Measurements from ENCODE around the gene TBX18. TPM values are rescaled to one million over a fixed set of nuclear protein-coding genes. Genes with fewer than 3 reads are reported as not detected.

The TBX18 gene
- total and polyA plus RNA-seq, 4 donors = 0.10 to 0.59 (median 0.19) TPM; not detected in 1

DNA sequence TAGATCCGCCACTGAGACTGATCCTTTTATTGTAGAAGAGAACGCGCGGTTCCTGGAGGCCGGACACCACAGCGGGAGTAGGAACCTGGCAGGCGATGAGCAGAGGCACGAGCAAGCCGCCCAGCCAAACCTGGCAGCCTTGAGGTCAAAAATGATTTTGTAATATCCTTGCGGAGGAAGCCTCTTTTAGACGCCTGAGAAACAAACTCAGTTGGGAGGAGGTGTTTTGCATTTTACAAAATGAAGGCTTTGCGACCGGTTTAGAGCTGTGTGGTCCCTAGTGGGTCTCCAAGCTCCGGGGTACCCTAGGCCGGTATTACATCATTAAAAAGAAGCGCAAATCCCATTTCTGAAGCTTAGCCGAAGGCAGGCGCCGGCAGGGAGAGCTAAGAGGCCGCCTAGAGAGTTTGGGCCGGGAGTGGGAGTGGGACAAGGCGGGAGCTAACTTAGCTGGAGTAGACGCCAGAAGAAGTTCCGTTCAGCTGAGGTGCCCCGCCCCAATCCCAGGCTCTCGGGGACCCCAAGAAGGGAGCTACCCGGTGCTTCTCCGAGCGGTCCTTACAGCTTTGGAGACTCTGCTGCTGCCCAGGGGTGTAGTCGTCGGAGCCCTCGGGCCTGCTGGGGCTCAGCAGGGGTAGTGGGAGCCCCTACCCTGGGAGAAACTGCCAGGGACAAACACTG is 1.9 kb upstream of the TBX18 start:
- WGBS = 10% methylated on average over 32 of the region's 32 CpGs
- no peak for DNase-seq (ENCODE audit: low spot score)
- TF ChIP-seq, protein P1, sequence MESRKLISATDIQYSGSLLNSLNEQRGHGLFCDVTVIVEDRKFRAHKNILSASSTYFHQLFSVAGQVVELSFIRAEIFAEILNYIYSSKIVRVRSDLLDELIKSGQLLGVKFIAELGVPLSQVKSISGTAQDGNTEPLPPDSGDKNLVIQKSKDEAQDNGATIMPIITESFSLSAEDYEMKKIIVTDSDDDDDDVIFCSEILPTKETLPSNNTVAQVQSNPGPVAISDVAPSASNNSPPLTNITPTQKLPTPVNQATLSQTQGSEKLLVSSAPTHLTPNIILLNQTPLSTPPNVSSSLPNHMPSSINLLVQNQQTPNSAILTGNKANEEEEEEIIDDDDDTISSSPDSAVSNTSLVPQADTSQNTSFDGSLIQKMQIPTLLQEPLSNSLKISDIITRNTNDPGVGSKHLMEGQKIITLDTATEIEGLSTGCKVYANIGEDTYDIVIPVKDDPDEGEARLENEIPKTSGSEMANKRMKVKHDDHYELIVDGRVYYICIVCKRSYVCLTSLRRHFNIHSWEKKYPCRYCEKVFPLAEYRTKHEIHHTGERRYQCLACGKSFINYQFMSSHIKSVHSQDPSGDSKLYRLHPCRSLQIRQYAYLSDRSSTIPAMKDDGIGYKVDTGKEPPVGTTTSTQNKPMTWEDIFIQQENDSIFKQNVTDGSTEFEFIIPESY (IDR thresholded peaks at IDR 0.05) = no peak
- TF ChIP-seq FOXA2 (IDR thresholded peaks at IDR 0.05) = no peak
- no peak for TF ChIP-seq TAF1 (conservative IDR thresholded peaks at IDR 0.05)
- no peak for TF ChIP-seq SP1 (IDR thresholded peaks at IDR 0.05)
- no peak for TF ChIP-seq FOXA1 (IDR thresholded peaks at IDR 0.05)
- TF ChIP-seq HNF4G (IDR thresholded peaks at IDR 0.05) = no peak
- TF ChIP-seq, protein P2, sequence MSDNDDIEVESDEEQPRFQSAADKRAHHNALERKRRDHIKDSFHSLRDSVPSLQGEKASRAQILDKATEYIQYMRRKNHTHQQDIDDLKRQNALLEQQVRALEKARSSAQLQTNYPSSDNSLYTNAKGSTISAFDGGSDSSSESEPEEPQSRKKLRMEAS (IDR thresholded peaks at IDR 0.05) = no peak
- TF ChIP-seq, protein P3, sequence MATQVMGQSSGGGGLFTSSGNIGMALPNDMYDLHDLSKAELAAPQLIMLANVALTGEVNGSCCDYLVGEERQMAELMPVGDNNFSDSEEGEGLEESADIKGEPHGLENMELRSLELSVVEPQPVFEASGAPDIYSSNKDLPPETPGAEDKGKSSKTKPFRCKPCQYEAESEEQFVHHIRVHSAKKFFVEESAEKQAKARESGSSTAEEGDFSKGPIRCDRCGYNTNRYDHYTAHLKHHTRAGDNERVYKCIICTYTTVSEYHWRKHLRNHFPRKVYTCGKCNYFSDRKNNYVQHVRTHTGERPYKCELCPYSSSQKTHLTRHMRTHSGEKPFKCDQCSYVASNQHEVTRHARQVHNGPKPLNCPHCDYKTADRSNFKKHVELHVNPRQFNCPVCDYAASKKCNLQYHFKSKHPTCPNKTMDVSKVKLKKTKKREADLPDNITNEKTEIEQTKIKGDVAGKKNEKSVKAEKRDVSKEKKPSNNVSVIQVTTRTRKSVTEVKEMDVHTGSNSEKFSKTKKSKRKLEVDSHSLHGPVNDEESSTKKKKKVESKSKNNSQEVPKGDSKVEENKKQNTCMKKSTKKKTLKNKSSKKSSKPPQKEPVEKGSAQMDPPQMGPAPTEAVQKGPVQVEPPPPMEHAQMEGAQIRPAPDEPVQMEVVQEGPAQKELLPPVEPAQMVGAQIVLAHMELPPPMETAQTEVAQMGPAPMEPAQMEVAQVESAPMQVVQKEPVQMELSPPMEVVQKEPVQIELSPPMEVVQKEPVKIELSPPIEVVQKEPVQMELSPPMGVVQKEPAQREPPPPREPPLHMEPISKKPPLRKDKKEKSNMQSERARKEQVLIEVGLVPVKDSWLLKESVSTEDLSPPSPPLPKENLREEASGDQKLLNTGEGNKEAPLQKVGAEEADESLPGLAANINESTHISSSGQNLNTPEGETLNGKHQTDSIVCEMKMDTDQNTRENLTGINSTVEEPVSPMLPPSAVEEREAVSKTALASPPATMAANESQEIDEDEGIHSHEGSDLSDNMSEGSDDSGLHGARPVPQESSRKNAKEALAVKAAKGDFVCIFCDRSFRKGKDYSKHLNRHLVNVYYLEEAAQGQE (IDR thresholded peaks at IDR 0.05) = no peak
- TF ChIP-seq, protein P4, sequence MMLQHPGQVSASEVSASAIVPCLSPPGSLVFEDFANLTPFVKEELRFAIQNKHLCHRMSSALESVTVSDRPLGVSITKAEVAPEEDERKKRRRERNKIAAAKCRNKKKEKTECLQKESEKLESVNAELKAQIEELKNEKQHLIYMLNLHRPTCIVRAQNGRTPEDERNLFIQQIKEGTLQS (IDR thresholded peaks at IDR 0.05) = no peak
- no peak for TF ChIP-seq GABPA (IDR thresholded peaks at IDR 0.05 in 1 of 2, conservative IDR thresholded peaks at IDR 0.05 in 1 of 2)
- H3K9ac ChIP-seq (ENCODE audit: low read depth in 1 of 2, low read length in 2 of 2) = no peak overlapping the region
- H3K9me3 ChIP-seq (ENCODE audit: control insufficient read depth in 4 of 4, low read length in 3 of 4) = peaks cover 0 to 34% (median 0%) of the 10 kb centered on the region in 4 donors
- no peak overlapping the region for H3K27ac ChIP-seq (ENCODE audit: low read depth in 1 of 2, low read length in 2 of 2)
- H3K4me3 ChIP-seq (ENCODE audit: low read depth in 1 of 3, low read length in 3 of 3) = no peak overlapping the region
- H3K36me3 ChIP-seq (ENCODE audit: control insufficient read depth in 4 of 4, insufficient read depth in 3 of 4, low read depth in 1 of 4, low read length in 3 of 4) = no peaks in the 10 kb centered on the region
- H3K27me3 ChIP-seq (ENCODE audit: control insufficient read depth in 4 of 4, insufficient read depth in 4 of 4, low read length in 3 of 4) = peaks cover 2 to 56% (median 30%) of the 10 kb centered on the region in 4 donors
- peaks cover 7 to 19% (median 10%) of the 10 kb centered on the region in 4 donors for H3K4me1 ChIP-seq (ENCODE audit: control insufficient read depth in 4 of 4, insufficient read depth in 4 of 4, low read length in 3 of 4)

DNA sequence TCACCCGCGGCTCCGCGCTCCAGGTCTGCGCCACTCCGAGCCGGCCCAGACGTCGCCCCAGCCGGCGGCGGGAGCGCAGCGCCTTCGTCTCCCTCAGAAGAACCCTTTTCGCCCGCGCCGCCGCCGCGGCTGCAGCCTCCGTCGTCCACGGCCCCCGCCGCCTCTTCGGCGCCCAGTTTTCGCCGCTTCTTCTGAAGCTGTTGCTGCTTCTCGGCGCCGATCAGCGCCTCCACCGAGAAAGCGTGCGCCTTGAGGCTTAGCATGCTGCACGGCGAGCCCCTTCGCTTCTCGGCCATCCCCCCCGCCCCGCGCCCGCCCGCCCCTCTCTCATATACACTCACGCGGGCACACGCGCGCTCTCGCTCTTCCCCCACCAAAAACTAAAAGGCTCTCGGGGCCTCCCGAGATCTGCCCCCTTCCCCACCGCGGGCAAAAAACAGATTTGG is 489 bp downstream of the TBX18 start:
- DNase-seq (ENCODE audit: low spot score) = no peak
- H3K27ac ChIP-seq (ENCODE audit: low read depth in 1 of 2, low read length in 2 of 2) = no peak overlapping the region
- peak overlapping the region in 1 of 3 donors; percentile 43 for H3K4me3 ChIP-seq (ENCODE audit: low read depth in 1 of 3, low read length in 3 of 3)
- TF ChIP-seq FOXA1 (IDR thresholded peaks at IDR 0.05) = no peak
- TF ChIP-seq EGR1 (IDR thresholded peaks at IDR 0.05; ENCODE audit: low read depth in 2 of 2) = no peak
- TF ChIP-seq, protein P4 (IDR thresholded peaks at IDR 0.05) = no peak
- TF ChIP-seq RXRA (IDR thresholded peaks at IDR 0.05) = no peak
- TF ChIP-seq HNF4A (conservative IDR thresholded peaks at IDR 0.05) = no peak
- no peak for TF ChIP-seq NR2F2 (IDR thresholded peaks at IDR 0.05)
- no peak for TF ChIP-seq TAF1 (conservative IDR thresholded peaks at IDR 0.05)
- TF ChIP-seq, protein P5, sequence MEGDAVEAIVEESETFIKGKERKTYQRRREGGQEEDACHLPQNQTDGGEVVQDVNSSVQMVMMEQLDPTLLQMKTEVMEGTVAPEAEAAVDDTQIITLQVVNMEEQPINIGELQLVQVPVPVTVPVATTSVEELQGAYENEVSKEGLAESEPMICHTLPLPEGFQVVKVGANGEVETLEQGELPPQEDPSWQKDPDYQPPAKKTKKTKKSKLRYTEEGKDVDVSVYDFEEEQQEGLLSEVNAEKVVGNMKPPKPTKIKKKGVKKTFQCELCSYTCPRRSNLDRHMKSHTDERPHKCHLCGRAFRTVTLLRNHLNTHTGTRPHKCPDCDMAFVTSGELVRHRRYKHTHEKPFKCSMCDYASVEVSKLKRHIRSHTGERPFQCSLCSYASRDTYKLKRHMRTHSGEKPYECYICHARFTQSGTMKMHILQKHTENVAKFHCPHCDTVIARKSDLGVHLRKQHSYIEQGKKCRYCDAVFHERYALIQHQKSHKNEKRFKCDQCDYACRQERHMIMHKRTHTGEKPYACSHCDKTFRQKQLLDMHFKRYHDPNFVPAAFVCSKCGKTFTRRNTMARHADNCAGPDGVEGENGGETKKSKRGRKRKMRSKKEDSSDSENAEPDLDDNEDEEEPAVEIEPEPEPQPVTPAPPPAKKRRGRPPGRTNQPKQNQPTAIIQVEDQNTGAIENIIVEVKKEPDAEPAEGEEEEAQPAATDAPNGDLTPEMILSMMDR (IDR thresholded peaks at IDR 0.05; ENCODE audit: low read depth, low read length, missing input control) = no peak
- TF ChIP-seq, protein P3 (IDR thresholded peaks at IDR 0.05) = no peak
- TF ChIP-seq JUND (IDR thresholded peaks at IDR 0.05) = no peak
- TF ChIP-seq RAD21 (IDR thresholded peaks at IDR 0.05) = no peak
- no peak for TF ChIP-seq SP1 (IDR thresholded peaks at IDR 0.05)
- no peak for TF ChIP-seq YY1 (IDR thresholded peaks at IDR 0.05)
- no peak for TF ChIP-seq HNF4G (IDR thresholded peaks at IDR 0.05)
- no peak for TF ChIP-seq FOXA2 (IDR thresholded peaks at IDR 0.05)
- no peaks in the 10 kb centered on the region for H3K36me3 ChIP-seq (ENCODE audit: control insufficient read depth in 4 of 4, insufficient read depth in 3 of 4, low read depth in 1 of 4, low read length in 3 of 4)
- H3K27me3 ChIP-seq (ENCODE audit: control insufficient read depth in 4 of 4, insufficient read depth in 4 of 4, low read length in 3 of 4) = peaks cover 0 to 51% (median 30%) of the 10 kb centered on the region in 4 donors
- H3K9me3 ChIP-seq (ENCODE audit: control insufficient read depth in 4 of 4, low read length in 3 of 4) = peaks cover 0 to 34% (median 0%) of the 10 kb centered on the region in 4 donors
- peaks cover 7 to 19% (median 10%) of the 10 kb centered on the region in 4 donors for H3K4me1 ChIP-seq (ENCODE audit: control insufficient read depth in 4 of 4, insufficient read depth in 4 of 4, low read length in 3 of 4)
- H3K9ac ChIP-seq (ENCODE audit: low read depth in 1 of 2, low read length in 2 of 2) = no peak overlapping the region
- WGBS = 4% methylated on average over 57 of the region's 57 CpGs
